Measurements from ENCODE around the gene DOP1B. TPM values are rescaled to one million over a fixed set of nuclear protein-coding genes. Genes with fewer than 3 reads are reported as not detected.

Gene DOP1B
- total RNA-seq, 2 donors from 2014 or later: 14.6 to 20.6 TPM

- TF ChIP-seq, protein P1, sequence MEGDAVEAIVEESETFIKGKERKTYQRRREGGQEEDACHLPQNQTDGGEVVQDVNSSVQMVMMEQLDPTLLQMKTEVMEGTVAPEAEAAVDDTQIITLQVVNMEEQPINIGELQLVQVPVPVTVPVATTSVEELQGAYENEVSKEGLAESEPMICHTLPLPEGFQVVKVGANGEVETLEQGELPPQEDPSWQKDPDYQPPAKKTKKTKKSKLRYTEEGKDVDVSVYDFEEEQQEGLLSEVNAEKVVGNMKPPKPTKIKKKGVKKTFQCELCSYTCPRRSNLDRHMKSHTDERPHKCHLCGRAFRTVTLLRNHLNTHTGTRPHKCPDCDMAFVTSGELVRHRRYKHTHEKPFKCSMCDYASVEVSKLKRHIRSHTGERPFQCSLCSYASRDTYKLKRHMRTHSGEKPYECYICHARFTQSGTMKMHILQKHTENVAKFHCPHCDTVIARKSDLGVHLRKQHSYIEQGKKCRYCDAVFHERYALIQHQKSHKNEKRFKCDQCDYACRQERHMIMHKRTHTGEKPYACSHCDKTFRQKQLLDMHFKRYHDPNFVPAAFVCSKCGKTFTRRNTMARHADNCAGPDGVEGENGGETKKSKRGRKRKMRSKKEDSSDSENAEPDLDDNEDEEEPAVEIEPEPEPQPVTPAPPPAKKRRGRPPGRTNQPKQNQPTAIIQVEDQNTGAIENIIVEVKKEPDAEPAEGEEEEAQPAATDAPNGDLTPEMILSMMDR (IDR thresholded peaks at IDR 0.05): no peak
- H3K27ac ChIP-seq: no peak overlapping the region
- no peak for ATAC-seq (ENCODE audit: insufficient number of reproducible peaks, low FRiP score, low read depth)
- no peaks in the 10 kb centered on the region for H3K36me3 ChIP-seq
- peaks cover 0 to 5% of the 10 kb centered on the region in 2 donors for H3K4me1 ChIP-seq (ENCODE audit: control insufficient read depth in 1 of 2, low read depth in 2 of 2)
- no peak for DNase-seq (ENCODE audit: low spot score)
- no peaks in the 10 kb centered on the region for H3K27me3 ChIP-seq (replicated peaks; ENCODE audit: insufficient read depth)
- H3K9me3 ChIP-seq: no peaks in the 10 kb centered on the region
- H3K4me3 ChIP-seq: no peak overlapping the region
These were observed 39.3 kb upstream of the DOP1B start for GRCh38 chr21:36117286-36117741.

- no peaks in the 10 kb centered on the region for H3K27me3 ChIP-seq (replicated peaks; ENCODE audit: insufficient read depth)
- H3K4me3 ChIP-seq: no peak overlapping the region
- H3K4me1 ChIP-seq (ENCODE audit: control insufficient read depth in 1 of 2, low read depth in 2 of 2): no peaks in the 10 kb centered on the region
- DNase-seq (ENCODE audit: low spot score) (no peak), ATAC-seq (ENCODE audit: insufficient number of reproducible peaks, low FRiP score, low read depth) (no peak)
- no peak overlapping the region for H3K27ac ChIP-seq
- TF ChIP-seq, protein P1 (IDR thresholded peaks at IDR 0.05): no peak
- H3K9me3 ChIP-seq: no peaks in the 10 kb centered on the region
- H3K36me3 ChIP-seq: no peaks in the 10 kb centered on the region
These were observed 36.2 kb upstream of the DOP1B start for GRCh38 chr21:36120304-36120888.

- DNase-seq (ENCODE audit: low spot score) (no peak), ATAC-seq (ENCODE audit: insufficient number of reproducible peaks, low FRiP score, low read depth) (no peak)
- H3K27me3 ChIP-seq (replicated peaks; ENCODE audit: insufficient read depth): no peaks in the 10 kb centered on the region
- no peaks in the 10 kb centered on the region for H3K36me3 ChIP-seq
- H3K9me3 ChIP-seq: no peaks in the 10 kb centered on the region
- no peak overlapping the region for H3K27ac ChIP-seq
- H3K4me1 ChIP-seq (ENCODE audit: control insufficient read depth in 1 of 2, low read depth in 2 of 2): peaks cover 4 to 6% of the 10 kb centered on the region in 2 donors
- TF ChIP-seq, protein P1 (IDR thresholded peaks at IDR 0.05): peak; percentile 29
- H3K4me3 ChIP-seq: no peak overlapping the region
These were observed 33.6 kb upstream of the DOP1B start for GRCh38 chr21:36122977-36123376.

DNA sequence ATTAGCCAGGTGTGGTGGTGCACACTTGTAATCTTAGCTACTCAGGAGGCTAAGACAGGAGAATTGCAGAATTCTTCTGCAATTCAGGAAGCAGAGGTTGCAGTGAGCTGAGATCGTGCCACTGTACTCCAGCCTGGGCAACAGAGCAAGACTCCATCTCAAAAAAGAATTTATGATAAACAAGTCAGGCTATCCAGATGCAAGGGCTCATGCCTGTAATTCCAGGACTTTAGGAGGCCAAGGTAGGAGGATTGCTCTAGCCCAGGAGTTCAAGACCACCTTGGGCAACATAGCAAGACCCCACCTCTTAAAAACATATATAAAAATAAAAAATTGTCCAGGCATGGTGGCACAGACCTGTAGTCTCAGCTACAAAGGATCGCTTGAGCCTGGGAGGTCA lies 32.2 kb upstream of the DOP1B start:
- H3K9me3 ChIP-seq: no peaks in the 10 kb centered on the region
- TF ChIP-seq, protein P1 (IDR thresholded peaks at IDR 0.05): no peak
- no peaks in the 10 kb centered on the region for H3K36me3 ChIP-seq
- H3K27ac ChIP-seq: no peak overlapping the region
- no peaks in the 10 kb centered on the region for H3K27me3 ChIP-seq (replicated peaks; ENCODE audit: insufficient read depth)
- no peak overlapping the region for H3K4me3 ChIP-seq
- DNase-seq (ENCODE audit: low spot score): no peak
- ATAC-seq (ENCODE audit: insufficient number of reproducible peaks, low FRiP score, low read depth): no peak
- peaks cover 4 to 6% of the 10 kb centered on the region in 2 donors for H3K4me1 ChIP-seq (ENCODE audit: control insufficient read depth in 1 of 2, low read depth in 2 of 2)

GRCh38 chr21:36125512-36126207 lies 31.0 kb upstream of the DOP1B start:
- peaks cover 4 to 6% of the 10 kb centered on the region in 2 donors for H3K4me1 ChIP-seq (ENCODE audit: control insufficient read depth in 1 of 2, low read depth in 2 of 2)
- H3K27me3 ChIP-seq (replicated peaks; ENCODE audit: insufficient read depth): no peaks in the 10 kb centered on the region
- no peak overlapping the region for H3K4me3 ChIP-seq
- no peak overlapping the region for H3K27ac ChIP-seq
- ATAC-seq (ENCODE audit: insufficient number of reproducible peaks, low FRiP score, low read depth): peak; percentile 52
- TF ChIP-seq, protein P1 (IDR thresholded peaks at IDR 0.05): peak; percentile 93
- H3K36me3 ChIP-seq: no peaks in the 10 kb centered on the region
- no peak for DNase-seq (ENCODE audit: low spot score)
- no peaks in the 10 kb centered on the region for H3K9me3 ChIP-seq
